HepG2 (cell line): Measurements from ENCODE around the gene SNX27.

Source experiments
- TBL1XR1 ChIP-seq: fragments of 150-350 bp; IDR thresholded peaks from 2 replicates; pipeline ENCODE4 v1.6.1; 2014; ENCODE audit warnings: borderline replicate concordance, low read length; ENCODE audit not compliant: partially characterized antibody
- ZNF337 ChIP-seq: sonication (generic); formaldehyde crosslinking; IDR thresholded peaks from 2 replicates; pipeline ENCODE4 v1.5.1; 2020; ENCODE audit warnings: missing genetic modification reagents, low read depth, mild to moderate bottlenecking, borderline replicate concordance
- ZNF709 ChIP-seq: sonication (generic); formaldehyde crosslinking; IDR thresholded peaks from 2 replicates; pipeline ENCODE4 v1.5.0; 2020; ENCODE audit warnings: mild to moderate bottlenecking, missing genetic modification reagents
- TF ChIP-seq, protein P1 (sequence below): sonication (generic); formaldehyde crosslinking; IDR thresholded peaks from 2 replicates; pipeline ENCODE4 v1.5.0; 2020; ENCODE audit warnings: mild to moderate bottlenecking, missing genetic modification reagents, moderate library complexity

DNA sequence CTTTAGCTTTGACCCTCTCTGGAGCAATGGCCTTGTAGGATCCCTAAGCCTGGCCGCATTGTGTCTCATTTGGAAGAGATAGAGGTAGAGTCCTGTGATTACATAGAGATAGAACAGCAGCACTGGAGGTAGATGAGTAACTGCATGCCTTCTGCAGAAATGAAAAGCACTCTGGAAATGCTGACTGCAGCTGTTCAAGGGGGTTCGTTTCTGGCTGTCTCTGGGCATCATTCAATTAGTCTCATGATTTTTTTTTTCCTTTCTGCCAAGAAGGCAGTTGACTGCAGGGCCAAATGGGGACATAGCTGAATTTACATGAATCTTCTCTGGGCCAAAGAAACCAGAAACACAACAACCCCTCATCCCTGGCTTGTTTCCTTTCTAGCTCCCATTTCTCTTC lies 28.1 kb upstream of the SNX27 start:
- no peak for TF ChIP-seq ZNF709 (CRISPR knock-in tag)
- TF ChIP-seq, protein P1, sequence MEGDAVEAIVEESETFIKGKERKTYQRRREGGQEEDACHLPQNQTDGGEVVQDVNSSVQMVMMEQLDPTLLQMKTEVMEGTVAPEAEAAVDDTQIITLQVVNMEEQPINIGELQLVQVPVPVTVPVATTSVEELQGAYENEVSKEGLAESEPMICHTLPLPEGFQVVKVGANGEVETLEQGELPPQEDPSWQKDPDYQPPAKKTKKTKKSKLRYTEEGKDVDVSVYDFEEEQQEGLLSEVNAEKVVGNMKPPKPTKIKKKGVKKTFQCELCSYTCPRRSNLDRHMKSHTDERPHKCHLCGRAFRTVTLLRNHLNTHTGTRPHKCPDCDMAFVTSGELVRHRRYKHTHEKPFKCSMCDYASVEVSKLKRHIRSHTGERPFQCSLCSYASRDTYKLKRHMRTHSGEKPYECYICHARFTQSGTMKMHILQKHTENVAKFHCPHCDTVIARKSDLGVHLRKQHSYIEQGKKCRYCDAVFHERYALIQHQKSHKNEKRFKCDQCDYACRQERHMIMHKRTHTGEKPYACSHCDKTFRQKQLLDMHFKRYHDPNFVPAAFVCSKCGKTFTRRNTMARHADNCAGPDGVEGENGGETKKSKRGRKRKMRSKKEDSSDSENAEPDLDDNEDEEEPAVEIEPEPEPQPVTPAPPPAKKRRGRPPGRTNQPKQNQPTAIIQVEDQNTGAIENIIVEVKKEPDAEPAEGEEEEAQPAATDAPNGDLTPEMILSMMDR (CRISPR knock-in tag) = no peak
- TF ChIP-seq TBL1XR1 = no peak
- TF ChIP-seq ZNF337 (CRISPR knock-in tag) = no peak
